HFFc6 (cell line): ENCODE results near the gene MUL1. TPM values are rescaled to one million over a fixed set of nuclear protein-coding genes. Genes with fewer than 3 reads are reported as not detected.

Experiments used
- DNase-seq: peaks from one replicate; pipeline ENCODE4 v3.0.0-alpha.2; 2018
- H3K27ac Mint-ChIP-seq: 2 replicates; pipeline ENCODE4 v1.8.0; 2020; ENCODE audit warnings: mild to moderate bottlenecking, mixed read lengths
- H3K27me3 Mint-ChIP-seq: 2 replicates; pipeline ENCODE4 v1.8.0; 2021; ENCODE audit warnings: mild to moderate bottlenecking, moderate library complexity, mixed read lengths; ENCODE audit not compliant: insufficient read depth
- H3K36me3 Mint-ChIP-seq: 2 replicates; pipeline ENCODE4 v1.8.0; 2021; ENCODE audit warnings: low read depth, mixed read lengths
- H3K4me1 Mint-ChIP-seq: 2 replicates; pipeline ENCODE4 v1.8.0; 2020; ENCODE audit warnings: low read depth, mixed read lengths
- H3K4me3 Mint-ChIP-seq: 2 replicates; pipeline ENCODE4 v1.8.0; 2020; ENCODE audit warnings: mild to moderate bottlenecking, moderate library complexity, mixed read lengths
- H3K9me3 Mint-ChIP-seq: 2 replicates; pipeline ENCODE4 v1.8.0; 2020; ENCODE audit warnings: mild to moderate bottlenecking, mixed read lengths
- CTCF ChIP-seq: fragments of 200-600 bp; sonication (generic); IDR thresholded peaks from 2 replicates; pipeline ENCODE4 v1.5.0; 2021; ENCODE audit warnings: antibody characterized with exemption, mild to moderate bottlenecking
- total RNA-seq, 6 experiments: library from RNA; stranded (reverse); fragmentation: NEBNext Ultra II Directional; extraction: Animal tissue kit (Norgen Biotek cat#: 25700); gene quantifications; 2 replicates in 1 of 6; 3 replicates in 5 of 6; pipeline ENCODE4 v1.2.3, GENCODE V29; 2021

The MUL1 gene
- total RNA-seq, 6 experiments from 2014 or later: 26.9 to 36.4 (median 27.8) TPM

GRCh38 chr1:20458717-20459116, 49.2 kb downstream of the MUL1 start:
- DNase-seq: no peak
- no peak for TF ChIP-seq CTCF
- Mint-ChIP-seq H3K27me3 (peaks cover 32% of the 10 kb centered on the region), H3K4me3 (no peak overlapping the region), H3K4me1 (no peaks in the 10 kb centered on the region), H3K9me3 (no peaks in the 10 kb centered on the region), H3K27ac (no peak overlapping the region), H3K36me3 (no peaks in the 10 kb centered on the region)

- peaks cover 23% of the 10 kb centered on the region for H3K27me3 Mint-ChIP-seq
- no peak for TF ChIP-seq CTCF
Observed at GRCh38 chr1:20454004-20454403, 53.9 kb downstream of the MUL1 start.

GRCh38 chr1:20449735-20450311, 58.1 kb downstream of the MUL1 start:
- H3K4me1 Mint-ChIP-seq: peaks cover 18% of the 10 kb centered on the region; the same call in 1 of the 2 replicates
- DNase-seq: peak; percentile 41
- no peak overlapping the region for H3K27ac Mint-ChIP-seq
- no peaks in the 10 kb centered on the region for H3K9me3 Mint-ChIP-seq
- no peaks in the 10 kb centered on the region for H3K36me3 Mint-ChIP-seq
- no peak for TF ChIP-seq CTCF
- H3K4me3 Mint-ChIP-seq: no peak overlapping the region
- H3K27me3 Mint-ChIP-seq: peaks cover 16% of the 10 kb centered on the region

More at GRCh38 chr1:20454004-20454403, 53.9 kb downstream of the MUL1 start:
- H3K4me1 Mint-ChIP-seq: peaks cover 7% of the 10 kb centered on the region; the same call in 1 of the 2 replicates
- DNase-seq: no peak
- no peaks in the 10 kb centered on the region for H3K36me3 Mint-ChIP-seq
- no peaks in the 10 kb centered on the region for H3K9me3 Mint-ChIP-seq
- no peak overlapping the region for H3K4me3 Mint-ChIP-seq
- H3K27ac Mint-ChIP-seq: no peak overlapping the region

Other genes starting within 250 kb of the MUL1 start
- not detected for gene VWA5B1, start 217.3 kb downstream of the MUL1 start, total RNA-seq
- 10 to 100 TPM; 40.3 to 57.8 (median 42.6) TPM for gene CAMK2N1, start 21.9 kb downstream of the MUL1 start, total RNA-seq
- gene FAM43B, start 44.4 kb upstream of the MUL1 start, total RNA-seq: under 1 TPM in 1 of 6 experiments, not detected in 5; 0.07 TPM
- 10 to 100 TPM in 4 of 6 experiments, 1 to 10 TPM in 2; 6.7 to 15.4 (median 13.3) TPM for gene CDA, start 80.9 kb upstream of the MUL1 start, total RNA-seq
- gene PINK1, start 125.3 kb upstream of the MUL1 start, total RNA-seq: 100 to 1,000 TPM in 3 of 6 experiments, 10 to 100 TPM in 3; 89.9 to 134 (median 99.1) TPM
- 100 to 1,000 TPM; 266 to 291 (median 281) TPM for gene DDOST, start 153.2 kb upstream of the MUL1 start, total RNA-seq
- 1 to 10 TPM; 5.8 to 8.1 (median 7.4) TPM for gene KIF17, start 209.9 kb upstream of the MUL1 start, total RNA-seq
- gene SH2D5, start 224.6 kb upstream of the MUL1 start, total RNA-seq: 10 to 100 TPM; 12.0 to 15.9 (median 13.2) TPM